ACC112 (cell line): ENCODE results near the gene KLHDC3.
A peak's percentile ranks its signal among the peaks of the same experiment; 100 is the strongest.

Source experiments
- H2AFZ ChIP-seq: fragments of 200-600 bp; sonication (generic); one replicate; pipeline ENCODE4 v1.6.0; 2017; ENCODE audit warnings: antibody characterized with exemption, low read length; ENCODE audit not compliant: unreplicated experiment
- H3K27ac ChIP-seq: fragments of 200-600 bp; sonication (generic); 2 replicates; pipeline ENCODE4 v1.5.1; 2014; ENCODE audit warnings: low read depth, mild to moderate bottlenecking, antibody characterized with exemption, low read length, moderate library complexity
- H3K27me3 ChIP-seq: fragments of 200-600 bp; sonication (generic); 2 replicates; pipeline ENCODE4 v1.6.1; 2014; ENCODE audit warnings: mild to moderate bottlenecking, antibody characterized with exemption, low read length, moderate library complexity, mixed read lengths; ENCODE audit not compliant: insufficient read depth
- H3K36me3 ChIP-seq: fragments of 200-600 bp; sonication (generic); 2 replicates; pipeline ENCODE4 v1.6.1; 2016; ENCODE audit warnings: mild to moderate bottlenecking, antibody characterized with exemption, low read length, moderate library complexity, mixed read lengths; ENCODE audit not compliant: insufficient read depth
- H3K4me1 ChIP-seq: fragments of 200-600 bp; sonication (generic); one replicate; pipeline ENCODE4 v1.6.1; 2016; ENCODE audit warnings: low read length, mixed read lengths; ENCODE audit not compliant: insufficient read depth, unreplicated experiment, control insufficient read depth
- H3K4me3 ChIP-seq: fragments of 200-600 bp; sonication (generic); 2 replicates; pipeline ENCODE4 v1.5.1; 2014; ENCODE audit warnings: mild to moderate bottlenecking, low read depth, low read length
- H3K79me2 ChIP-seq: fragments of 200-600 bp; sonication (generic); one replicate; pipeline ENCODE4 v1.6.0; 2016; ENCODE audit warnings: low read length; ENCODE audit not compliant: control insufficient read depth, unreplicated experiment, insufficient read depth

The KLHDC3 gene, protein sequence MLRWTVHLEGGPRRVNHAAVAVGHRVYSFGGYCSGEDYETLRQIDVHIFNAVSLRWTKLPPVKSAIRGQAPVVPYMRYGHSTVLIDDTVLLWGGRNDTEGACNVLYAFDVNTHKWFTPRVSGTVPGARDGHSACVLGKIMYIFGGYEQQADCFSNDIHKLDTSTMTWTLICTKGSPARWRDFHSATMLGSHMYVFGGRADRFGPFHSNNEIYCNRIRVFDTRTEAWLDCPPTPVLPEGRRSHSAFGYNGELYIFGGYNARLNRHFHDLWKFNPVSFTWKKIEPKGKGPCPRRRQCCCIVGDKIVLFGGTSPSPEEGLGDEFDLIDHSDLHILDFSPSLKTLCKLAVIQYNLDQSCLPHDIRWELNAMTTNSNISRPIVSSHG

DNA sequence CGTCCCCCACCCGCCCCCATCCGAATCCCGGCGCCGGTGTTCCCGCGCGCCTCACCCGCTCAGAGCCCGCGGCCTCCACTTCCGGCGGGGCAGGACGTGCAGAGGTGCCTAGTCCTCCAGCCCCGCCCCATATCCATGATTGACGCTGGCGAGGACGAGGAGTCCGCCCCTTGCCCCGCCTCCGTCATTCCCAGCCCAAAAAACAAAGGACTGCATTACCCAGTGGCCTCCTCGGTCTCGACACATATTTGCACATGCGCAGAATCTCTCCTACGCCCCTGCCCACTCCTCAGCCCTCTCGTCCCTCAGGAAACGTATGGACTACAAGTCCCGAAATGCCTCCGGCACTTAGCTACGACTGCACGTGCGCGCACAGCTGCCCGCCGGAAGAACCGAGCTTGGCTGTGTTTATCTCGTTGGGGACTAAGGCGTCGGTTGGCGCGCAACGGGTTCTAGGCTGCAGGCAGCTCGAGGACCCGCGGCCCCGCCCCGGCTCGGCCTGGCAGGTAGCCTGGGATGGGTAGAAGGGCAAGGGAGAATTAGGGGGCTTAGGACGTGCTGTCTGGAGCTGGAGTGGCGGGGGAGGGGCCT lies at the start of gene KLHDC3, which contains the start of gene MEA1:
KLHDC3 (plus strand) TSS at position 407 of the 591 bp plus-strand sequence. CDS start 2,944 bp downstream, outside the sequence.
MEA1 (minus strand) TSS at position 104 of the 591 bp plus-strand sequence. CDS start 133 bp downstream, outside the sequence.
- Histone ChIP-seq H3K36me3 (peaks cover 2% of the 10 kb centered on the region; the same call in 1 of the 2 replicates), H3K27ac (peak within 1 kb of the TSS; percentile 64)

DNA sequence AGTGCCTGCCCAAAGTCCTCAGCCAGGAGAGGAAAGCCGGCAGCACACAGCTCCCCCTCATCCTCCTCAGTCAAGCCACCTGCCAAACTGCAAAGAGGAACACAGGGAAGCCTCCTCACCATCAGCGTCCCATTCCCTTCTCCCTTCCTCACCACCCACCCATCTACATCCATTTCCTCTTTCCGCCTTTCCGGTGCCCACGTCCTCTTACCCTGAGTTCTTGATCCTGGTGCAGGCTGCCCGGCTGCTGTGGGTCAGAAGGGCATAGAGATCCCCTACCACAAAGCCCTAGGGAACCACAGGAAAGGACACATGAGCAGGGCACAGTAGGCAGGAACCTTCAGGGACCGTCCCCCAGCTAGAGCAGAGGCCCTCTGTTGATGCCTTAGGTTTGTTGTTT lies 47.5 kb upstream of the KLHDC3 start:
- no peak overlapping the region for H3K4me3 ChIP-seq
- H3K27ac ChIP-seq: no peak overlapping the region
- no peaks in the 10 kb centered on the region for H3K79me2 ChIP-seq
- H3K27me3 ChIP-seq: no peaks in the 10 kb centered on the region
- no peaks in the 10 kb centered on the region for H3K36me3 ChIP-seq
- peaks cover 11% of the 10 kb centered on the region for H3K4me1 ChIP-seq
- no peak overlapping the region for H2AFZ ChIP-seq

More for the DNA sequence above, at the start of gene KLHDC3, which contains the start of gene MEA1:
- Histone ChIP-seq H3K27me3 (no peaks in the 10 kb centered on the region), H3K79me2 (peaks cover 53% of the 10 kb centered on the region), H2AFZ (peak within 1 kb of the TSS; percentile 81), H3K4me3 (peak within 1 kb of the TSS; percentile 89), H3K4me1 (peaks cover 28% of the 10 kb centered on the region)

DNA sequence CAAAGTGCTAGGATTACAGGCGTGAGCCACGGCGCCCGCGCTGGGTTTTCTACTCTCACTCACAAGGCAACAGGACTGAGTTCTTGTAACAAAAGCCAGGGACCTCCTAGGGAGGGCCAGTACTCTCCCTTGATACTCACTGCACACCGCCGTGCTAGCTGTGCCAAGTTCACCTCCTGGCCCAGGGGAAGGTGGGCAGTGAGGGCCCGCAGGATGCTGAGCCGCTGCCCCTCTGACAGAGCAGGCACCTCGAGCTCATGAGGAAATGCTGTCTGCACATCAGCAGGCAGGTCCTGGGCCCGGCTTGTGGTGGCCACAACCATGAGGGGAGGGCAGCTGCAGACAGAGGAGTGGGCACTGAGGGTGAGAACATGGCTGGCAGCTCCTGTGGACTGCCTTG lies 46.8 kb upstream of the KLHDC3 start:
- Histone ChIP-seq H2AFZ (no peak overlapping the region), H3K4me3 (no peak overlapping the region), H3K4me1 (peaks cover 11% of the 10 kb centered on the region), H3K27me3 (no peaks in the 10 kb centered on the region), H3K27ac (no peak overlapping the region), H3K36me3 (no peaks in the 10 kb centered on the region), H3K79me2 (no peaks in the 10 kb centered on the region)

DNA sequence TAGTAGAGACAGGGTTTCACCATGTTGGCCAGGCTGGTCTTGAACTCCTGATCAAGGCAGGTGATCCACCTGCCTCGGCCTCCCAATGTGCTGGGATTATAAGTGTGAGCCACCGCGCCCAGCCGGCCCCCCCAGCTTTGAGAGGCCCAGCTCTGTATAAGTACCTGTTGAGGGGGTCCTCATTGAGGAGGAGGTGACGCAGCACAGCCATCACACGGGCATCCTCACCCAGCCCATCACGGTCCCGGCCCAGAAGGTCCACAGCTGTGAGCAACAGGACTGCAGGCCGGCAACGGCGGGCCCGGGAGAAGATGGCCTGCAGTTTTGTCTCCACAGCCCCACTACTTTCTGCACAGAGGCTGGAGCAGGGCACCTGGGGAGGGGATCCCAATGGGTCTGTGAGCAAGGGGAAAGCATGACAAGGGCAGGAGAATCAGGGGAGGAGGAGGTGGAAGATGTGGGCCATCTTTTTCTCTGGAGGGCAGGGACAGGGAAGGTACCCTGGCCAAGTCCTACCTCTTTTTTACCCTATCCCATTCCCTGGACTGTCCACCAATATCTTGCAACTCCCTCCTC lies 45.8 kb upstream of the KLHDC3 start:
- Histone ChIP-seq H3K27me3 (no peaks in the 10 kb centered on the region), H2AFZ (no peak overlapping the region), H3K36me3 (no peaks in the 10 kb centered on the region), H3K27ac (no peak overlapping the region), H3K4me3 (no peak overlapping the region), H3K79me2 (no peaks in the 10 kb centered on the region), H3K4me1 (peaks cover 11% of the 10 kb centered on the region)

DNA sequence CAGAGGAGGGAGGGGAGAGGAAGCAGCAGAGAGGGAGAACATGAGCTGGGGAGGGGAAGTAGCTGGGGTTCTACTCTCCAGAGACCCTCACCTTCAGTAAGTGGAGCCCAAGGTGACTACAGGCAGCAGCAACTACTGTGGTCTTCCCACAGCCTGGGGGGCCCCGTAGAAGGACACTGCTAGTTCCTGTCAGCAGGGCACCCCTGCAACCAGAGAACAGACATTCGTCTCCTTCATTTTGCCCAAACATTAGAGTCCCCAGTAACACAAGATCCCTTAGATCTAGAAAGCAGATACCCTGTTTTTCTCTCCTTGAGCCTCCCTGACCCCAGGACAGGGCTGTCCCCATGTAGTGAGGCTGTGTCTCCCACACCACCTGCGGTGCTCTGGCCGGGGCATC lies 45.3 kb upstream of the KLHDC3 start:
- Histone ChIP-seq H3K27me3 (no peaks in the 10 kb centered on the region), H2AFZ (no peak overlapping the region), H3K4me3 (no peak overlapping the region), H3K36me3 (no peaks in the 10 kb centered on the region), H3K79me2 (no peaks in the 10 kb centered on the region), H3K27ac (no peak overlapping the region), H3K4me1 (peaks cover 11% of the 10 kb centered on the region)

DNA sequence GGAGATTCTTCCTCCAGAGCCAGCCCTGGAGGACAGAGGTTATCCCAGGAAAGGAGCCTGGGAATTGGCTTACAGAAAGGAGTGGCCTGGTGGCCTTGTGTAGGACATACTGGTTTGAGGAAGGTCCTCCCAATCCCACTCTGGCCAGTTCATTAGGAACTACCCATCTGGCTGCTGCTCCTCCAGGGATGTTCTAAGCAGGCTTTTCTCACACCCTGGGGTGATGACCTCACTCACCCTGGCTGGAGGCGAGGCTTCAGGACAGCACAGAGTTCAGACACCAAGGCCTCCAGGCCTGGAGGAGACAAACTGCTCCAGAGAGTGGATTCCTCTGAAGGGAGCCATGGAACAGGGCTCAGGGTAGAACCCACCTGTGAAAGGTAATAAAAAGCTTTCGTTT lies 44.6 kb upstream of the KLHDC3 start:
- H3K79me2 ChIP-seq: no peaks in the 10 kb centered on the region
- no peaks in the 10 kb centered on the region for H3K36me3 ChIP-seq
- no peak overlapping the region for H3K27ac ChIP-seq
- H3K4me1 ChIP-seq: peaks cover 11% of the 10 kb centered on the region
- H2AFZ ChIP-seq: no peak overlapping the region
- no peaks in the 10 kb centered on the region for H3K27me3 ChIP-seq
- no peak overlapping the region for H3K4me3 ChIP-seq

DNA sequence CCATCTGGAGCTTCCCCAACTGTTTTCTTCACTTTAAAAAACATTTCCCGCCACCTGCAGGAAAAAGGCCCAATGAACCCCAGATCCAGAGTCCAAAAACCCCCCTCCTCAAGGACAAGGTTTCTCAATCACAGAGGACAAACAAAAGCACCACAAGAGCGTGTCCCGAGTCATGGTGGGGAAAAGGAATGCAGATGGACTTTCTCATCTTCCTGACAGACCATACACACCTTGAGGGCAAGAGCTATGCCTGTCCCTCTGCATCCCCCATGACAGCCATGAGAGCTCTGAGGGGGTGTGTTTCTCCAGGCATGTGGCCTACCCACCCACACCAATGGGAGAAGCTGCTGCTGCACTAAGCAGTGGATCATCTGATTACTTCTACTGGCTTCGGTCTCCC lies 44.1 kb upstream of the KLHDC3 start:
- no peak overlapping the region for H3K4me3 ChIP-seq
- no peak overlapping the region for H3K27ac ChIP-seq
- peaks cover 11% of the 10 kb centered on the region for H3K4me1 ChIP-seq
- H3K36me3 ChIP-seq: no peaks in the 10 kb centered on the region
- no peaks in the 10 kb centered on the region for H3K79me2 ChIP-seq
- H3K27me3 ChIP-seq: no peaks in the 10 kb centered on the region
- no peak overlapping the region for H2AFZ ChIP-seq

DNA sequence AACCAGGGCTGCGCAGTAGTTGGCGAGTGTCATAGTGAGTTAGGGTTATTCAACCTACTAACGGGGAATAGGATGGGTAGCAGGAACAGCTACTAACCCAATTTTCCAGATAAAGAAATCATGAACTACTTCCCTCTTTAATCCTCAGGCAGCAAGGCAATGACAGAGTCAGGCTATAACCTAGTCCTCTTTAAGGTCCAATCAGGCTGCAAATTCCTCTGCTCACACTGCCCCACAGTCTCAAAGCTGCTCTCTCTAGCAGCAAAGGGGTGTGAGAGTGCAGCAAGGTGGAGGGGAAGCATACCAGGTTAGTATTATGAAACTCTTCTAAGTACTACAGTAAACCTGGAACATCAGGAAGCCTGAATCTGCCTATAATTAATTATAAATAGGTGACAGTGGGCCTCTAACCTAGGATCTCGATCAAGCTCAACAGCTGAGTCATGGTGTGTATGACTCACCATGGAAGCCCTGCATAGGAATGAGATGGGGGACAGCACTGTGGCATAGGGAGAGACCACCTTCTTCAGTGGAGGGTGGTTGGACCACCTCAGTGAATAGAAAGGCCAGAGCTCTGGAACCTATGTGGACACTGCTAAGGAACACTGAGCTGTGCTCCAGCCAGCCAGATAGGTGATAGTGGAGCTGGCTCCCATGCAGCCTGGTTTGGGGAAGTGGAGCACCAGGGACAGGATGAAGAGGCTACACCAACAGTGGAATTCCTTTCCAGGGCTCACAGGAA lies 43.0 kb upstream of the KLHDC3 start:
- Histone ChIP-seq H3K27ac (no peak overlapping the region), H3K79me2 (no peaks in the 10 kb centered on the region), H3K4me1 (peaks cover 11% of the 10 kb centered on the region), H3K27me3 (no peaks in the 10 kb centered on the region), H3K36me3 (no peaks in the 10 kb centered on the region), H3K4me3 (no peak overlapping the region), H2AFZ (no peak overlapping the region)

DNA sequence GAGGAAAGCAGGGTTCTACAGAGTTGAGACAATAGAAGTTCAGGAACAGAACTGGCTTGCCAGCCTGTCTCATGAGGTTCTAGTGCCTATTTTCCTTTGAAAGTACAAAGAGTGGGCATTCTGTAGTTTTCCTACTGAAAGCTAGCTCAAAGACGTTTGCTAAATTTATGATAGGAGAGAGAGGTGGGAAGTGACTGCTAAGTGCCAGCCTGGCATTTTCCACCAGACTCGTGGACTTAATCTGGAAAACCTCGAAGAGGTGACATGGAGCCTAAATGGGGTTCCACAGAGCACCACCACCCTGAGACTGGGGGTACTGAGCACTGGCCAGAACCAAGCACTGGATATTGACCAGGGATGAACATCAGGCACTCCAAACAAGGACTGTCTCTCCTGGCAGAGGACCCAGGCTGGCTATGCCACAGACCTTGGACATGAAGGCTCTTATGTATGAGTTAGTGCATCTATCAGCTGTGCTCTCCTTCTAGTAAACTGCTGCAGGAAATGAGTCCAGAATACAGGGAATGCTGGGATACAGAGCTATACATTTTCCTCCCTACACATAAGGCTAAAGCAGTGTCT lies 42.2 kb upstream of the KLHDC3 start:
- peaks cover 12% of the 10 kb centered on the region for H3K4me1 ChIP-seq
- H3K4me3 ChIP-seq: no peak overlapping the region
- H3K27ac ChIP-seq: no peak overlapping the region
- no peaks in the 10 kb centered on the region for H3K36me3 ChIP-seq
- H2AFZ ChIP-seq: no peak overlapping the region
- no peaks in the 10 kb centered on the region for H3K27me3 ChIP-seq
- H3K79me2 ChIP-seq: peaks cover under 1% of the 10 kb centered on the region

DNA sequence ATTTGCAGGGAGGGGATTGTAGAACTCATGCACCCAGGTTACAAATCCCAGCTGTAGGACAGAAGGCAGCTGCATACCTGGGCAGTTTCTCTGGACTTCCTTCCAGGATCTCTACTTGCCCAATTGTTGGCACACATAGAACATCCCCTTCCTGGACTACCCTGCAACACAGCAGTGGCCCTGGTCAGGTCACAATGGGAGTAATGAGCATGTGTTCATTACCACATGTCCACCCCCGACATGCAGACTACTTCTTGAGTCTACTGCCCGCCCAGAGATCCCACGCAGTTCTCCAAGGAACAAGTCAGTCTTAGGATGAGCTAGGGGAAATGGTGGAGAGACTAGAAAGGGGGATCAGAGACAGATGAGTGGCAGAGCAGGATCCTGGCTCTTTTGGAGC lies 40.1 kb upstream of the KLHDC3 start:
- H3K36me3 ChIP-seq: no peaks in the 10 kb centered on the region
- H3K27ac ChIP-seq: no peak overlapping the region
- no peak overlapping the region for H2AFZ ChIP-seq
- no peaks in the 10 kb centered on the region for H3K27me3 ChIP-seq
- H3K4me3 ChIP-seq: no peak overlapping the region
- peaks cover 17% of the 10 kb centered on the region for H3K79me2 ChIP-seq
- peaks cover 18% of the 10 kb centered on the region for H3K4me1 ChIP-seq
